GM18520 (cell line): ENCODE measurements around the gene SYNGR3.
A peak's percentile ranks its signal among the peaks of the same experiment; 100 is the strongest.

Experiments
- ATAC-seq: cut with Tn5 transposase; IDR thresholded peaks from one replicate; pipeline ENCODE4 v1.9.1; 2021; ENCODE audit not compliant: unreplicated experiment

Gene SYNGR3

DNA sequence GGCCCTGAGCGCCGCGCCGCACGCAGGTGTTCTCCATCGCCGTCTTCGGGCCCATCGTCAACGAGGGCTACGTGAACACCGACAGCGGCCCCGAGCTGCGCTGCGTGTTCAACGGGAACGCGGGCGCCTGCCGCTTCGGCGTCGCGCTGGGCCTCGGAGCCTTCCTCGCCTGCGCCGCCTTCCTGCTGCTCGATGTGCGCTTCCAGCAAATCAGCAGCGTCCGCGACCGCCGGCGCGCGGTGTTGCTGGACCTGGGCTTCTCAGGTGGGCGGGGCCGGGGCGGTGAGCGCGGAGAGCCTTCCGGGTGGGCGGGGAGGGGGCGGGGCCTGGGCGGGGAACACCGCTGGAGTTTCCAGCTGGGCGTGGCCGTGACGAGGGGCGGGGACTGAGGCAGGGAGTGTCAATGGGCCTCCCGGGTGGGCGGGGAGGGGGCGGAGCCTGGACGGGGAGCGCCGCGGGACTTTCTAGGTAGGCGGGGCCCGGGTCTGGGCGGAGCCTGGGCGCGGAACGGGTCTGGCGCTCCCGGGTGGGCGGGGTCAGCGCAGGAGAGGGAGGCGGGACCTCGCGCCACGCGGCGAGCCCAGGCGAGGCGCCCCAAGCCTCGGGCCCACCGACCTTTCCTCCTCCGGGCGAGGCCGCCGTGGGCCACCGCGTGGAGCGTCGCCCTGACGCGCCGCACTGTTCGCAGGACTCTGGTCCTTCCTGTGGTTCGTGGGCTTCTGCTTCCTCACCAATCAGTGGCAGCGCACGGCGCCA lies 2.4 kb downstream of the SYNGR3 start:
- ATAC-seq = peak; percentile 29

DNA sequence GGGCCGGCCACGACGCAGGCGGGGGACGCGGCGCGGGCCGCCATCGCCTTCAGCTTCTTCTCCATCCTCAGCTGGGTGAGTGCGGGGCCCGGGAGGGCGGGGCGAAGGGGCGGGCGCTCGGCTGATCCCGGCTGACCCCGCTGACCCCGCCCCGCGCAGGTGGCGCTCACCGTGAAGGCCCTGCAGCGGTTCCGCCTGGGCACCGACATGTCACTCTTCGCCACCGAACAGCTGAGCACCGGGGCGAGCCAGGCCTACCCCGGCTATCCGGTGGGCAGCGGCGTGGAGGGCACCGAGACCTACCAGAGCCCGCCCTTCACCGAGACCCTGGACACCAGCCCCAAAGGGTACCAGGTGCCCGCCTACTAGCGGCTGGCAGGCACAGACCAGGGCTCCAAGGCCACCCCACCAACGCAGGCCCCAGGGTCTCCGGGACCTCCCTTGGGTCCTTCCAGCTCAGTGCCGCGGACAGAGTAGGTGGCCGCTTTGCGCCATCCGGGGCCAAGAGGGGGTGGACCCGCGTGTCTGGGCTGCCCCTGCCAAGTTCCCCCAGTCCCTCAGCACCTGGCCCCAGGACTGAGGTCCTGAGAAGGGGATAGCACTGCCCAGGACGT lies 3.0 kb downstream of the SYNGR3 start:
- no peak for ATAC-seq

- no peak for ATAC-seq
Observed at GRCh38 chr16:1993731-1994131, 4.0 kb downstream of the SYNGR3 start.

- no peak for ATAC-seq
Observed at GRCh38 chr16:1997494-1998359, 8.0 kb downstream of the SYNGR3 start.

DNA sequence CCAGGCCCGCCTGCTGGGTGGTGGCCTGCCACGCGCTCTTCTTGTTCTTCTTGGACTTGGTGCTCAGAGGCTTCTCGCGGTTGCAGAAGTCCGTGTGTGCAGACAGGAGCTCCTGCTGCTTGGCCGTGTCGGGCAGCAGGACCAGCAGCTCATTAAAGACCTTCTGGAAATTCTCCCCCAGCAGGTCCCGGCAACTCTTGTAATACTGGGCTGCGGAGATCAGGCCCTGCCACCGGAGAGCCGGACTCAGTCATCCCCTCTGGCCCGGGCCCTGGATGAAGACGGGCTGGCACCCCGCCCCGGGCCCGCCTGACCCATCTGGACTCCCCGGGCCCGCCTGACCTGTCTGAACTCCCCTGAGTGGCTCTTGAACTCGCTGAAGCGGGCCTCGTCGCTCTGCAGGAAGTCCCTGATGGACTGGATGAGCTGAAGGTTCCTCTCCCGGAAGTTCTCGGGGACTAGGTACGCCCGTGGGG lies 8.6 kb downstream of the SYNGR3 start:
- no peak for ATAC-seq

- no peak for ATAC-seq
Observed at GRCh38 chr16:1998852-1999801, 9.4 kb downstream of the SYNGR3 start.

GRCh38 chr16:1999866-2000514 lies 10.2 kb downstream of the SYNGR3 start:
- no peak for ATAC-seq

GRCh38 chr16:2001035-2001434 lies 11.3 kb downstream of the SYNGR3 start:
- ATAC-seq = no peak

GRCh38 chr16:2001456-2002355 lies 11.9 kb downstream of the SYNGR3 start:
- ATAC-seq = no peak

DNA sequence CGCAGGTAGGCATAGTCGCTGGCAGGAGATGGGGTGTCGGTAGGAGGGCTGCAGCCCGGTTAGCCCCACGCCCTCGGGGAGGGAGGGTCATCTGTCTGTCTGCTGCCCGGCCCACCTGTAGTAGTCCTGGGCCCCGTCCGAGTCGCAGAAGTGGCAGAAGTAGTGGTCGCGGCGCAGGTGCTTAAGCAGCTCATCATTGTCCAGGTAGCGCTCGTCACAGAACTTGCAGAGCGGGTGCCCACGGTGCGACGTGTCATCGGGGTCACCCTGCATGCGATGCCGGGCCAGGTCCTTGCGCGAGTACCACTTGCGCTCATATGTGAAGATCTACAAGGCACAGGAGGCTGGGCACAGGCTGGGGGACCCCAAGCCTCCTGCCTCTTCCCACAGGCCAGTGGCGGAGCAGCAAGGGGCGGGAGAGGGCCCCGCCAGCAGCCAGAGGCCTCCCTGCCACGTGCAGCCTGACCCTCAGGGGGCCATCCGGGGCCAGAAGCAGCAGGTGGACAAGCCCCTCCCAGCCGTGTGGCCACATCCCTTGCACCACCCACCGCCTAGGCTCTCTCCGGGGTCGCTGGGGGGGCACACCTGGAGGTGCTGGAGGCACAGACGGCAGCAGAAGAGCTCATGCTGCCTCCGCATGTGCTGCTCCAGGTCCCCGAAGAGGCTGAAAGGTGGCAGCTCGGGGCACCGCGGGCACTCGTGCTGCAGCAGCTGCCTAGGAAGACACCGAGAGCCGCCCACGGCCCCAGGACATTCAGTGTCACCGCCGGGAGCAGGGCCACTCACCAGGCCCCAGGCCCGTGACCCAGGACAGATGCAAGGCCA lies 12.8 kb downstream of the SYNGR3 start:
- no peak for ATAC-seq

DNA sequence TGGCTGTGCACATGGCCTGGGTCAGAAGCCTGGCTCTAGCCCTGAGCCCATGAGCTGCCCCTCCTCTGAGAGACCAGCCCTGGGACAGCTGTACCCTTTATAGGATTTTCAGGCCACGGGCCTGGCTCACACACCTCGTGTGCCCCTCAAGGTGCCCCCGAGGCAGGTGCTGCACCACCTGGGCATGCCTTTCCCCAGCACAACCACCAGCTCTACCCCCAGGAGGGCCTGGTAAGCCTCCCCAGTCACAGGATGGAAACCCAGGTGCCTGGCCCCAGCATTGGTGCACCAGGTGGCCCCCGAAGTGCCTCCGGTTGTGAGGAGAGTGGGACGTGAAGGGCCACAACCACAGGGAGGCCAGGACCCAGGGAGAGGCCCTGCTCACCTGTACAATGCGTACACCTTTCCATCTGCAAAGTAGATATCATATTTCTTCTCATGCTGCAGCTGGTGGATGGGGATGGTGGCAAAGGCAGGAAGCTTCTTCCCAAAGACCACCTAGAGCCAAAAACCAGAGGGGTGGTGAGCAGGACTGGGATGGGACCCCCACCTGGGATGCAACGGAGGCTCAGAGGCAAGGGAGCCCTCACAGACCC lies 13.6 kb downstream of the SYNGR3 start:
- ATAC-seq = no peak

- no peak for ATAC-seq
Observed at GRCh38 chr16:2003827-2004641, 14.3 kb downstream of the SYNGR3 start.

GRCh38 chr16:2004795-2005517 lies 15.2 kb downstream of the SYNGR3 start:
- no peak for ATAC-seq

DNA sequence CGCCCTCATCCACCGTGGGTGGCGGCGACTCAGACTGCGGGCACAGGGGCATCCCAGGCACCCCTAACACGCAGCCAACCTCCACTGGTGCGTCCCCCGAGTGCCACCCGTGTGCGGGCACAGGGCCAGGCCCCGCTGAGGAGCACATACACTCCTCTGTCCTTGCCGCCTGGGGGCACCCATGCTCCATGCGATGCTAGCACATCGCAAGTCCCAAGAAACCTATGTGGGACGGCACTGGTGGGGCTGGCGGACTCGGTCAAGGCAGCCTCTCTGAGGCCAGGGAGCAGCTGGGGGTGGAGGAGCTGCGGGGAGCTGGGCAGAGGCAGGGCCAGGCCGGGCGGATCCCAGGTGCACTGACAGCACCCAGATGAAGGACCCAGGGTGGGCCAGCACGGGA lies 15.9 kb downstream of the SYNGR3 start:
- ATAC-seq = no peak

DNA sequence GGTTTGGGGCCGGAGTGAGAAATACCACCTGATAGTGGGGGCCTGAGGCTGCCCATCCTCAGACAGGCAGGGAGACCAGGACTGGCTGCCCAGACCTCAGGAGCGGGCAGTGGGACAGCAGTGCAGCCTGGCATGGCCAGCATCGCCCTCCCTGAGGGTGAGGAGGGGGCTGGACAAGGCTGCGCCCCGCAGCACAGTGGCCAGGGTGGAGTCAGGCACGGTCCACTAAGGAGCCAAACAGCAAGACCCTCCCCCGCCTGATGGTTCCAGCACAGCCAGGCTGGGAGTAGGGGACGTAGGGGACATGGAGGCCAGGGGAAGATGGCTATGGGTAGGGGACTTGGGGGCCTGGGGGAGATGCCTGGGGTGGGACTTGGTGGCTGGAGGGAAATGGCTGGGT lies 16.5 kb downstream of the SYNGR3 start:
- ATAC-seq = no peak

DNA sequence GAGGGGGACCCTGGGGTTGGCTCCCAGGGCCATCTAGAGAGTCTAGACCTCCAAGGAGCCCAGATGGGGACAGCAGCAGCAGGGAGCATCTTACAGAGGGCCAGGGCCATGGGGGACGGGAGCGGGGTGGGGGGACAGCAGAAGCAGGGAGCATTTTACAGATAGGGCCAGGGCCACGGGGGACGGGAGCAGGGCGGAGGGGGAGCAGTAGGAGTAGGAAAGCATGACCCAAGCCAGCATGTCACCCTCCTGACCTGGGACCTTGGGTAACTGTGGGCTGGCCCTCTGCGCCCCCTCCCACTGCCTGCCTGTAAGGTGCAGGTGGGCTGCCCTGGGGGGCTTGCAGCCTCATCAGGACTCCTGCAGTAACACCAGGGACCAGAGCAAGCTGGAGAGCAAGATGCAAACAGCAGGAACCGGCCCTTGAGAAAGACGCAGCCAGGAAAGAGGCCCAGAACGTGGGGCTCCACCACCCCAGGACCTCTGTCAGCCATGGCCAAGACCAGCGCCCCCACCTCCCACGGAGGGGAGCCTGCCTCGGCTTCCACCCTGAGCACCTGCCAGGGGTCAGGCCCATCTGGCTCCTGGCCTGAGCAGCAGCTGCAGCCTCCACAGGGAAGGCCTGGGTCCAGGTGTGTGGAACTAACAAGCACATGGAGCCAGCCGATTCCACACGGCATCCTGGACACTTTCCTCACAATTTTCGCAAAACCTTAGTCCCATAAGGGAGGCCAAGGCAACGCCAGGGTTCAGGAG lies 17.5 kb downstream of the SYNGR3 start:
- ATAC-seq = no peak
